H9 (cell line): Measurements from ENCODE around the gene TARBP1. TPM values are rescaled to one million over a fixed set of nuclear protein-coding genes. Genes with fewer than 3 reads are reported as not detected.

Source experiments
- DNase-seq: peaks from one replicate; pipeline ENCODE4 v3.0.0-alpha.2; 2017
- H2AFZ ChIP-seq: one replicate; pipeline ENCODE4 v1.6.1; 2013; ENCODE audit warnings: mild to moderate bottlenecking, low read length, control low read depth, moderate library complexity
- H2AK5ac ChIP-seq: 2 replicates; pipeline ENCODE4 v1.6.1; 2013; ENCODE audit warnings: low read length, control low read depth, mixed read lengths; ENCODE audit not compliant: insufficient read length
- H2BK120ac ChIP-seq: one replicate; pipeline ENCODE4 v1.6.1; 2013; ENCODE audit warnings: low read depth, mild to moderate bottlenecking, low read length, control low read depth, inconsistent platforms; ENCODE audit not compliant: poor library complexity, severe bottlenecking
- H2BK12ac ChIP-seq: 2 replicates; pipeline ENCODE4 v1.6.1; 2013; ENCODE audit warnings: low read length, control low read depth, mixed read lengths, low read depth; ENCODE audit not compliant: insufficient read length
- H2BK15ac ChIP-seq: 2 replicates; pipeline ENCODE4 v1.6.1; 2013; ENCODE audit warnings: low read depth, low read length, control low read depth
- H2BK20ac ChIP-seq: one replicate; pipeline ENCODE4 v1.6.1; 2013; ENCODE audit warnings: low read depth, mild to moderate bottlenecking, low read length, control low read depth, inconsistent platforms; ENCODE audit not compliant: poor library complexity, severe bottlenecking
- H2BK5ac ChIP-seq: 2 replicates; pipeline ENCODE4 v1.6.1; 2013; ENCODE audit warnings: low read length, control low read depth, mixed read lengths; ENCODE audit not compliant: insufficient read length
- H3K14ac ChIP-seq: 2 replicates; pipeline ENCODE4 v1.6.1; 2013; ENCODE audit warnings: low read length, control low read depth; ENCODE audit not compliant: insufficient read depth
- H3K18ac ChIP-seq: 2 replicates; pipeline ENCODE4 v1.6.1; 2013; ENCODE audit warnings: low read depth, mild to moderate bottlenecking, mixed read lengths, low read length, control low read depth; ENCODE audit not compliant: insufficient read length
- H3K23ac ChIP-seq: 2 replicates; pipeline ENCODE4 v1.6.1; 2013; ENCODE audit warnings: low read length, control low read depth, mixed read lengths, low read depth; ENCODE audit not compliant: insufficient read length
- H3K23me2 ChIP-seq: 2 replicates; pipeline ENCODE4 v1.6.1; 2013; ENCODE audit warnings: low read depth, mild to moderate bottlenecking, mixed read lengths, low read length, control low read depth; ENCODE audit not compliant: insufficient read length, poor library complexity, severe bottlenecking
- H3K27ac ChIP-seq: 2 replicates; pipeline ENCODE4 v1.5.1; 2013; ENCODE audit warnings: low read length, control low read depth, mixed read lengths, low read depth; ENCODE audit not compliant: insufficient read length
- H3K27me3 ChIP-seq: 2 replicates; pipeline ENCODE4 v1.6.1; 2013; ENCODE audit warnings: low read length, control low read depth, inconsistent platforms; ENCODE audit not compliant: insufficient read depth
- H3K4ac ChIP-seq: 2 replicates; pipeline ENCODE4 v1.6.1; 2013; ENCODE audit warnings: low read depth, mild to moderate bottlenecking, control low read depth, inconsistent platforms, low read length, moderate library complexity
- H3K4me1 ChIP-seq: 2 replicates; pipeline ENCODE4 v1.6.1; 2013; ENCODE audit warnings: low read length, control low read depth, inconsistent platforms; ENCODE audit not compliant: insufficient read depth
- H3K4me2 ChIP-seq: 2 replicates; pipeline ENCODE4 v1.6.1; 2013; ENCODE audit warnings: low read length, control low read depth, mixed read lengths; ENCODE audit not compliant: insufficient read length, insufficient read depth
- H3K56ac ChIP-seq: 2 replicates; pipeline ENCODE4 v1.6.1; 2013; ENCODE audit warnings: low read depth, mild to moderate bottlenecking, mixed read lengths, low read length, control low read depth; ENCODE audit not compliant: insufficient read length
- H3K79me1 ChIP-seq: 2 replicates; pipeline ENCODE4 v1.6.1; 2013; ENCODE audit warnings: low read depth, mild to moderate bottlenecking, moderate library complexity, low read length, control low read depth, inconsistent platforms; ENCODE audit not compliant: insufficient read depth, poor library complexity, severe bottlenecking
- H3K79me2 ChIP-seq: 2 replicates; pipeline ENCODE4 v1.6.1; 2013; ENCODE audit warnings: low read length, control low read depth, inconsistent platforms; ENCODE audit not compliant: insufficient read depth
- H3K9ac ChIP-seq: 2 replicates; pipeline ENCODE4 v1.6.1; 2013; ENCODE audit warnings: low read length, control low read depth, mixed read lengths; ENCODE audit not compliant: insufficient read length; ENCODE audit errors: extremely low read depth
- H3K9me3 ChIP-seq: one replicate; pipeline ENCODE4 v1.6.1; 2013; ENCODE audit warnings: low read depth, low read length, inconsistent platforms; ENCODE audit not compliant: control insufficient read depth
- H3T11ph ChIP-seq: one replicate; pipeline ENCODE4 v1.6.1; 2013; ENCODE audit warnings: mild to moderate bottlenecking, low read length, control low read depth, inconsistent platforms
- H4K20me1 ChIP-seq: one replicate; pipeline ENCODE4 v1.6.1; 2013; ENCODE audit not compliant: control insufficient read depth, insufficient read length, insufficient read depth
- H4K5ac ChIP-seq: 2 replicates; pipeline ENCODE4 v1.6.1; 2013; ENCODE audit warnings: low read depth, mild to moderate bottlenecking, mixed read lengths, low read length, control low read depth; ENCODE audit not compliant: insufficient read length
- H4K8ac ChIP-seq: replicated peaks from 2 replicates; pipeline ENCODE4 v1.6.1; 2013; ENCODE audit warnings: low read length, control low read depth, mixed read lengths, low read depth; ENCODE audit not compliant: insufficient read length
- H4K91ac ChIP-seq: 2 replicates; pipeline ENCODE4 v1.6.1; 2013; ENCODE audit warnings: low read depth, mild to moderate bottlenecking, moderate library complexity, mixed read lengths, low read length, control low read depth; ENCODE audit not compliant: insufficient read length
- H3K27ac Mint-ChIP-seq, 3 experiments: 2 replicates in 2 of 3; 3 replicates in 1 of 3; pipeline ENCODE4 v1.8.0; 2020 to 2021; ENCODE audit warnings: mixed read lengths in 3 of 3, mild to moderate bottlenecking in 1 of 3, moderate library complexity in 1 of 3
- H3K27me3 Mint-ChIP-seq: 2 replicates; pipeline ENCODE4 v1.8.0; 2021; ENCODE audit warnings: low read depth, mild to moderate bottlenecking, moderate library complexity, mixed read lengths
- H3K36me3 Mint-ChIP-seq, 3 experiments: 2 replicates in 2 of 3; 3 replicates in 1 of 3; pipeline ENCODE4 v1.8.0; 2020 to 2021; ENCODE audit warnings: low read depth in 3 of 3, mixed read lengths in 3 of 3; ENCODE audit not compliant: insufficient read depth in 1 of 3
- H3K4me1 Mint-ChIP-seq, 2 experiments: 2 replicates each; pipeline ENCODE4 v1.8.0; 2020; ENCODE audit warnings: mixed read lengths in 2 of 2
- H3K4me3 Mint-ChIP-seq, 2 experiments: 2 replicates in 1 of 2; 3 replicates in 1 of 2; pipeline ENCODE4 v1.8.0; 2020 to 2021; ENCODE audit warnings: mild to moderate bottlenecking in 2 of 2, mixed read lengths in 2 of 2, moderate library complexity in 1 of 2
- H3K9me3 Mint-ChIP-seq, 2 experiments: 2 replicates in 1 of 2; 3 replicates in 1 of 2; pipeline ENCODE4 v1.8.0; 2020; ENCODE audit warnings: mild to moderate bottlenecking in 2 of 2, mixed read lengths in 2 of 2, moderate library complexity in 1 of 2
- CTCF ChIP-seq: fragments of 200-600 bp; sonication (generic); conservative IDR thresholded peaks from 3 replicates; pipeline ENCODE4 v1.8.0; 2021; ENCODE audit warnings: antibody characterized with exemption, mild to moderate bottlenecking
- total RNA-seq: library from RNA; stranded (reverse); gene quantifications from 2 replicates; pipeline ENCODE4 v1.2.1, GENCODE V29; 2021

TARBP1 gene
- total RNA-seq, 1 experiment from 2014 or later: 20.2 TPM

- Histone ChIP-seq H3K23ac (no peak overlapping the region), H3K4me2 (no peak overlapping the region), H2AFZ (no peak overlapping the region), H3K79me2 (no peaks in the 10 kb centered on the region; the same call in 1 of the 2 replicates), H3K14ac (no peak overlapping the region), H3K9me3 (no peaks in the 10 kb centered on the region), H3K79me1 (no peaks in the 10 kb centered on the region), H2AK5ac (no peak overlapping the region), H3K4me1 (no peaks in the 10 kb centered on the region), H4K8ac (no peak overlapping the region), H4K91ac (no peak overlapping the region), H2BK15ac (no peak overlapping the region), H3K27me3 (no peaks in the 10 kb centered on the region), H2BK20ac (no peak overlapping the region), H2BK12ac (no peak overlapping the region), H3K4ac (no peak overlapping the region), H3K23me2 (no peaks in the 10 kb centered on the region), H4K20me1 (no peaks in the 10 kb centered on the region), H3K27ac (no peak overlapping the region), H4K5ac (no peak overlapping the region), H3T11ph (no peak overlapping the region), H2BK5ac (no peak overlapping the region), H3K18ac (no peak overlapping the region), H2BK120ac (no peak overlapping the region), H3K9ac (no peak overlapping the region), H3K56ac (no peak overlapping the region)
- Mint-ChIP-seq H3K36me3 (peaks cover 18 to 49% (median 47%) of the 10 kb centered on the region in 3 experiments; a peak in 6 of 7 replicates), H3K4me3 (no peak overlapping the region), H3K27me3 (no peaks in the 10 kb centered on the region), H3K27ac (no peak overlapping the region), H3K4me1 (peaks cover 0 to 5% of the 10 kb centered on the region in 2 experiments; a peak in 1 of 4 replicates), H3K9me3 (no peaks in the 10 kb centered on the region)
- TF ChIP-seq CTCF: no peak
- no peak for DNase-seq
These were observed 15.2 kb downstream of the TARBP1 start for GRCh38 chr1:234463749-234464148.
